Measurements from ENCODE around the gene CACNA1E.
A peak's percentile ranks its signal among the peaks of the same experiment; 100 is the strongest.

CACNA1E gene

DNA sequence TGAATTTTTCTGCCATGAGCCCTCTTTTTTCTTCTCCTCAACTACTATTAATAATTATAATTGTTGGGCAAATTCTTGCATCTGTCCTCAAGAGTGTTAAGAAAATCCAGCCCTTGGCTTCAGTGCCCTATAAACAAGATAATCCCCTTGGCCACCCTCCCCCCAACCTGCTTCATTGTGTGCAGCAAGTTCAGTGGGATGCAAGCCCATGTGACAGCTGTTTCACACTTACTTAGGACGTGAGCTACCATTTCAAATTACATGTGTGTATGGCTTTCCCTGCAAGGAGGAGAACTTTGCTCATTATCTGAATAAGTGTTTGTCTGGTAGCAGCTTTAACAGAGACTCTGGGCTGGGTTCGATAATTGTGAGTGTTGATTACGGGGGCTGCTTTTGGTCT lies 276.2 kb downstream of the CACNA1E start:
- Histone ChIP-seq H3K4me2 (ENCODE audit: insufficient read depth, low read length, poor library complexity, severe bottlenecking) (no peak overlapping the region), H2BK12ac (ENCODE audit: low read length) (no peak overlapping the region), H4K8ac (ENCODE audit: low read depth, low read length) (no peak overlapping the region), H3K4me3 (ENCODE audit: low read length in 2 of 2) (no peak overlapping the region), H4K91ac (ENCODE audit: low read depth, low read length, poor library complexity) (no peak overlapping the region), H3K14ac (ENCODE audit: low read length) (no peak overlapping the region), H3K4me1 (ENCODE audit: control insufficient read depth in 2 of 2, insufficient read depth in 1 of 2, low read depth in 1 of 2, low read length in 2 of 2) (peaks cover 0 to 3% of the 10 kb centered on the region in 2 donors), H3K79me1 (ENCODE audit: low read depth, low read length) (no peaks in the 10 kb centered on the region), H3K27me3 (ENCODE audit: control insufficient read depth in 3 of 3, insufficient read depth in 3 of 3, low read depth in 1 of 3, low read length in 3 of 3) (no peaks in the 10 kb centered on the region), H2BK15ac (ENCODE audit: low read length) (no peak overlapping the region), H3K23ac (ENCODE audit: low read depth, low read length, poor library complexity) (no peak overlapping the region), H2BK120ac (ENCODE audit: low read depth, low read length) (no peak overlapping the region), H2AFZ (ENCODE audit: low read length) (no peak overlapping the region), H3K9me3 (replicated peaks in 1 of 2; ENCODE audit: control insufficient read depth in 2 of 2, insufficient read depth in 1 of 2, low read depth in 1 of 2, low read length in 2 of 2) (no peaks in the 10 kb centered on the region), H3K27ac (replicated peaks; ENCODE audit: low read length) (no peak overlapping the region), H3K36me3 (replicated peaks in 1 of 2; ENCODE audit: control insufficient read depth in 2 of 2, insufficient read depth in 2 of 2, low read length in 2 of 2) (no peaks in the 10 kb centered on the region), H3K4ac (ENCODE audit: low read length) (no peak overlapping the region), H3K9ac (ENCODE audit: low read depth, low read length, poor library complexity) (no peak overlapping the region), H2AK5ac (ENCODE audit: low read depth, low read length) (no peak overlapping the region), H3K18ac (ENCODE audit: low read length) (no peak overlapping the region), H2BK5ac (ENCODE audit: low read length) (no peak overlapping the region)
- WGBS, 2 donors (ENCODE audit: extremely low coverage in 2 of 2, insufficient read length in 2 of 2, insufficient replicate concordance in 1 of 2): no CpG with 5 or more reads among the region's 3 CpGs
- DNase-seq (ENCODE audit: low spot score): no peak

GRCh38 chr1:181763736-181764135 lies 280.4 kb downstream of the CACNA1E start:
- no peaks in the 10 kb centered on the region for H3K27me3 ChIP-seq (ENCODE audit: control insufficient read depth in 3 of 3, insufficient read depth in 3 of 3, low read depth in 1 of 3, low read length in 3 of 3)
- H4K8ac ChIP-seq (ENCODE audit: low read depth, low read length): no peak overlapping the region
- no peak overlapping the region for H4K91ac ChIP-seq (ENCODE audit: low read depth, low read length, poor library complexity)
- no peak overlapping the region for H3K4me3 ChIP-seq (ENCODE audit: low read length in 2 of 2)
- no peaks in the 10 kb centered on the region for H3K79me1 ChIP-seq (ENCODE audit: low read depth, low read length)
- H2BK120ac ChIP-seq (ENCODE audit: low read depth, low read length): no peak overlapping the region
- H2BK12ac ChIP-seq (ENCODE audit: low read length): no peak overlapping the region
- H3K4me2 ChIP-seq (ENCODE audit: insufficient read depth, low read length, poor library complexity, severe bottlenecking): no peak overlapping the region
- no peak overlapping the region for H3K9ac ChIP-seq (ENCODE audit: low read depth, low read length, poor library complexity)
- H2AK5ac ChIP-seq (ENCODE audit: low read depth, low read length): no peak overlapping the region
- H3K18ac ChIP-seq (ENCODE audit: low read length): no peak overlapping the region
- no peak for DNase-seq (ENCODE audit: low spot score)
- H2BK5ac ChIP-seq (ENCODE audit: low read length): no peak overlapping the region
- H2AFZ ChIP-seq (ENCODE audit: low read length): no peak overlapping the region
- no peak overlapping the region for H2BK15ac ChIP-seq (ENCODE audit: low read length)
- H3K23ac ChIP-seq (ENCODE audit: low read depth, low read length, poor library complexity): no peak overlapping the region
- H3K4me1 ChIP-seq (ENCODE audit: control insufficient read depth in 2 of 2, insufficient read depth in 1 of 2, low read depth in 1 of 2, low read length in 2 of 2): peaks cover 0 to 3% of the 10 kb centered on the region in 2 donors
- H3K36me3 ChIP-seq (replicated peaks in 1 of 2; ENCODE audit: control insufficient read depth in 2 of 2, insufficient read depth in 2 of 2, low read length in 2 of 2): no peaks in the 10 kb centered on the region
- no peak overlapping the region for H3K4ac ChIP-seq (ENCODE audit: low read length)
- H3K9me3 ChIP-seq (replicated peaks in 1 of 2; ENCODE audit: control insufficient read depth in 2 of 2, insufficient read depth in 1 of 2, low read depth in 1 of 2, low read length in 2 of 2): no peaks in the 10 kb centered on the region
- H3K27ac ChIP-seq (replicated peaks; ENCODE audit: low read length): no peak overlapping the region
- no peak overlapping the region for H3K14ac ChIP-seq (ENCODE audit: low read length)

DNA sequence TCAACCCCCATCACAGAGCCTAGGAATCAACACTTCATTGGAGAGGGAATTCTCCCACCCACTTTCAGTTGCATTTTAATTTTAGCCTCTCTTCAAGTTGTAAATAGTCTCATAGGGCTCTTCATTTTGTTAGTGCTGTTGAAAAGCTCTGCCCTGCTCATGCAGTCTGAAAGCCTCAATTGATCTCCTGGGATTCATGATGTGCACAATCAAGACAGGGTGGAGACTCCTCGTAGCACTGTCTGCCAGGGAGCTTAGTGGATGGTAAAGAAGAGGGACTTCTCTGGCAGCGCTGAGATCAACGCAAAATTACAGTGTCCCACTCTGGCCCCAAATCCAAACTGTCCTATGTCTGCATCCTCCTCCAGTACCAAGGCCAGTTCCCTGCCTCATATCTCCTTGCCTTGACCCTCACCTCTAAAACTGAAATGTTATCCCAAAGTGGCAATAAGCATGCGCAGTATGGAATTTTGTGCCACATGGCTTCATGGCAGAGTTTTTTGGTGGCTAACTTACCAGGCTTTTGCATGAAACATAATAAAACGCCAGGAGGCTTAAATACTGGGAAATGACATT lies 282.2 kb downstream of the CACNA1E start:
- H2AFZ ChIP-seq (ENCODE audit: low read length): no peak overlapping the region
- no CpG with 5 or more reads among the region's 5 CpGs for WGBS, 2 donors (ENCODE audit: extremely low coverage in 2 of 2, insufficient read length in 2 of 2, insufficient replicate concordance in 1 of 2)
- H3K36me3 ChIP-seq (replicated peaks in 1 of 2; ENCODE audit: control insufficient read depth in 2 of 2, insufficient read depth in 2 of 2, low read length in 2 of 2): no peaks in the 10 kb centered on the region
- no peak overlapping the region for H2BK15ac ChIP-seq (ENCODE audit: low read length)
- no peaks in the 10 kb centered on the region for H3K27me3 ChIP-seq (ENCODE audit: control insufficient read depth in 3 of 3, insufficient read depth in 3 of 3, low read depth in 1 of 3, low read length in 3 of 3)
- H3K14ac ChIP-seq (ENCODE audit: low read length): no peak overlapping the region
- no peak overlapping the region for H3K9ac ChIP-seq (ENCODE audit: low read depth, low read length, poor library complexity)
- H3K4ac ChIP-seq (ENCODE audit: low read length): no peak overlapping the region
- no peaks in the 10 kb centered on the region for H3K4me1 ChIP-seq (ENCODE audit: control insufficient read depth in 2 of 2, insufficient read depth in 1 of 2, low read depth in 1 of 2, low read length in 2 of 2)
- H2BK12ac ChIP-seq (ENCODE audit: low read length): no peak overlapping the region
- H3K4me2 ChIP-seq (ENCODE audit: insufficient read depth, low read length, poor library complexity, severe bottlenecking): no peak overlapping the region
- no peaks in the 10 kb centered on the region for H3K9me3 ChIP-seq (replicated peaks in 1 of 2; ENCODE audit: control insufficient read depth in 2 of 2, insufficient read depth in 1 of 2, low read depth in 1 of 2, low read length in 2 of 2)
- no peak overlapping the region for H3K23ac ChIP-seq (ENCODE audit: low read depth, low read length, poor library complexity)
- no peak overlapping the region for H3K18ac ChIP-seq (ENCODE audit: low read length)
- H2AK5ac ChIP-seq (ENCODE audit: low read depth, low read length): no peak overlapping the region
- H2BK120ac ChIP-seq (ENCODE audit: low read depth, low read length): no peak overlapping the region
- H4K91ac ChIP-seq (ENCODE audit: low read depth, low read length, poor library complexity): no peak overlapping the region
- H2BK5ac ChIP-seq (ENCODE audit: low read length): no peak overlapping the region
- H3K4me3 ChIP-seq (ENCODE audit: low read length in 2 of 2): no peak overlapping the region
- no peak for DNase-seq (ENCODE audit: low spot score)
- H4K8ac ChIP-seq (ENCODE audit: low read depth, low read length): no peak overlapping the region
- H3K79me1 ChIP-seq (ENCODE audit: low read depth, low read length): no peaks in the 10 kb centered on the region
- no peak overlapping the region for H3K27ac ChIP-seq (replicated peaks; ENCODE audit: low read length)

- no peak overlapping the region for H2BK5ac ChIP-seq (ENCODE audit: low read length)
Observed at GRCh38 chr1:181767001-181767708, 283.8 kb downstream of the CACNA1E start.

More at GRCh38 chr1:181767001-181767708, 283.8 kb downstream of the CACNA1E start:
- H3K14ac ChIP-seq (ENCODE audit: low read length): no peak overlapping the region
- no peak overlapping the region for H3K4me2 ChIP-seq (ENCODE audit: insufficient read depth, low read length, poor library complexity, severe bottlenecking)
- no peak overlapping the region for H3K27ac ChIP-seq (replicated peaks; ENCODE audit: low read length)
- no peak overlapping the region for H2BK15ac ChIP-seq (ENCODE audit: low read length)
- no peak overlapping the region for H2BK120ac ChIP-seq (ENCODE audit: low read depth, low read length)
- no peak overlapping the region for H2AK5ac ChIP-seq (ENCODE audit: low read depth, low read length)
- no CpG with 5 or more reads among the region's 2 CpGs for WGBS, 2 donors (ENCODE audit: extremely low coverage in 2 of 2, insufficient read length in 2 of 2, insufficient replicate concordance in 1 of 2)
- H3K23ac ChIP-seq (ENCODE audit: low read depth, low read length, poor library complexity): no peak overlapping the region
- H3K4me3 ChIP-seq (ENCODE audit: low read length in 2 of 2): no peak overlapping the region
- no peaks in the 10 kb centered on the region for H3K27me3 ChIP-seq (ENCODE audit: control insufficient read depth in 3 of 3, insufficient read depth in 3 of 3, low read depth in 1 of 3, low read length in 3 of 3)
- H3K9me3 ChIP-seq (replicated peaks in 1 of 2; ENCODE audit: control insufficient read depth in 2 of 2, insufficient read depth in 1 of 2, low read depth in 1 of 2, low read length in 2 of 2): no peaks in the 10 kb centered on the region
- H3K9ac ChIP-seq (ENCODE audit: low read depth, low read length, poor library complexity): no peak overlapping the region
- no peak overlapping the region for H2BK12ac ChIP-seq (ENCODE audit: low read length)
- H3K4ac ChIP-seq (ENCODE audit: low read length): no peak overlapping the region
- no peaks in the 10 kb centered on the region for H3K79me1 ChIP-seq (ENCODE audit: low read depth, low read length)
- no peaks in the 10 kb centered on the region for H3K4me1 ChIP-seq (ENCODE audit: control insufficient read depth in 2 of 2, insufficient read depth in 1 of 2, low read depth in 1 of 2, low read length in 2 of 2)
- H3K36me3 ChIP-seq (replicated peaks in 1 of 2; ENCODE audit: control insufficient read depth in 2 of 2, insufficient read depth in 2 of 2, low read length in 2 of 2): no peaks in the 10 kb centered on the region
- no peak for DNase-seq (ENCODE audit: low spot score)
- H2AFZ ChIP-seq (ENCODE audit: low read length): no peak overlapping the region
- no peak overlapping the region for H3K18ac ChIP-seq (ENCODE audit: low read length)
- H4K91ac ChIP-seq (ENCODE audit: low read depth, low read length, poor library complexity): peak overlapping the region; percentile 46
- H4K8ac ChIP-seq (ENCODE audit: low read depth, low read length): no peak overlapping the region

All from neuronal stem cell (in vitro differentiated cells).